Caco-2 (cell line): ENCODE measurements around the gene EID1. TPM values are rescaled to one million over a fixed set of nuclear protein-coding genes. Genes with fewer than 3 reads are reported as not detected.

ENCODE experiments used
- BruUV-seq: library from RNA; stranded (reverse); fragments of 400-500 nt; replicated peaks from 2 replicates; lab custom pipeline; 2021; lab: Mats Ljungman, UMichigan
- CTCF ChIA-PET: fragments of 300-600 bp; sonication (Branson Sonifier 250); formaldehyde crosslinking; loops from one replicate; lab custom pipeline; 2022; ENCODE audit warnings: antibody characterized with exemption; lab: Charles Lee
- POLR2A ChIA-PET: fragments of 300-600 bp; sonication (Branson Sonifier 250); formaldehyde crosslinking; loops from one replicate; lab custom pipeline; 2022; ENCODE audit warnings: antibody characterized with exemption; lab: Charles Lee
- DNase-seq, 2 experiments: peaks; one replicate each; pipeline versions ENCODE4 v3.0.0 to v3.0.0-alpha.2; 2020 to 2022
- H3K27me3 ChIP-seq: replicated peaks from 2 replicates; pipeline ENCODE4 v1.6.0; 2011; ENCODE audit warnings: low read length; ENCODE audit not compliant: control insufficient read depth, insufficient read depth
- H3K36me3 ChIP-seq: 2 replicates; pipeline ENCODE4 v1.5.1; 2011; ENCODE audit warnings: low read length; ENCODE audit not compliant: control insufficient read depth, insufficient read depth
- H3K4me1 ChIP-seq: fragments of 250-450 bp; sonication (Bioruptor Pico); 2 replicates; pipeline ENCODE4 v1.5.1; 2020; ENCODE audit warnings: mild to moderate bottlenecking
- H3K4me3 ChIP-seq: 2 replicates; pipeline ENCODE4 v1.5.1; 2011; ENCODE audit warnings: low read depth, mild to moderate bottlenecking, control low read depth, low read length
- H3K9me3 ChIP-seq: fragments of 250-450 bp; sonication (Bioruptor Pico); 2 replicates; pipeline ENCODE4 v1.5.1; 2020; ENCODE audit warnings: mild to moderate bottlenecking, moderate library complexity
- H3K27ac Mint-ChIP-seq: one replicate; pipeline ENCODE4 v1.8.0; 2022; ENCODE audit warnings: mixed read lengths; ENCODE audit not compliant: unreplicated experiment
- H3K27me3 Mint-ChIP-seq: one replicate; pipeline ENCODE4 v1.8.0; 2022; ENCODE audit warnings: mixed read lengths; ENCODE audit not compliant: insufficient read depth, unreplicated experiment
- H3K36me3 Mint-ChIP-seq: one replicate; pipeline ENCODE4 v1.8.0; 2022; ENCODE audit warnings: mild to moderate bottlenecking, mixed read lengths; ENCODE audit not compliant: insufficient read depth, unreplicated experiment
- H3K4me1 Mint-ChIP-seq: one replicate; pipeline ENCODE4 v1.8.0; 2022; ENCODE audit warnings: low read depth, mixed read lengths; ENCODE audit not compliant: unreplicated experiment
- H3K4me3 Mint-ChIP-seq: one replicate; pipeline ENCODE4 v1.8.0; 2022; ENCODE audit warnings: mild to moderate bottlenecking, moderate library complexity, mixed read lengths; ENCODE audit not compliant: unreplicated experiment
- H3K9me3 Mint-ChIP-seq: one replicate; pipeline ENCODE4 v1.8.0; 2022; ENCODE audit warnings: mixed read lengths; ENCODE audit not compliant: unreplicated experiment
- intact Hi-C: fragments of 100-400 bp; cut with micrococcal nuclease; formaldehyde crosslinking; loops from one replicate; pipeline ENCODE4 v1.10.0; 2022; ENCODE audit not compliant: unreplicated experiment
- total RNA-seq: library from RNA; stranded (reverse); gene quantifications from 2 replicates; pipeline ENCODE4 v1.2.3, GENCODE V29; 2022
- TF ChIP-seq, protein P1 (sequence below), 2 experiments: fragments of 200-600 bp in 1 of 2; IDR thresholded peaks; 1 replicate in 1 of 2; 2 replicates in 1 of 2; pipeline versions ENCODE4 v1.5.1 to v1.8.0; 2011 to 2022; ENCODE audit warnings: antibody characterized with exemption in 1 of 2, control low read depth in 1 of 2, inconsistent platforms in 1 of 2, low read depth in 1 of 2, low read length in 1 of 2, mild to moderate bottlenecking in 1 of 2, moderate library complexity in 1 of 2; ENCODE audit not compliant: insufficient read depth in 1 of 2, severe bottlenecking in 1 of 2, unreplicated experiment in 1 of 2

The EID1 gene
- total RNA-seq, 1 experiment from 2014 or later: 63.6 TPM

GRCh38 chr15:48925714-48926223 lies 47.8 kb downstream of the EID1 start:
- Histone ChIP-seq H3K4me3 (no peak overlapping the region), H3K27me3 (no peaks in the 10 kb centered on the region), H3K4me1 (no peaks in the 10 kb centered on the region), H3K9me3 (no peaks in the 10 kb centered on the region), H3K36me3 (no peaks in the 10 kb centered on the region)
- Mint-ChIP-seq H3K27me3 (peaks cover 14% of the 10 kb centered on the region), H3K4me1 (no peaks in the 10 kb centered on the region), H3K36me3 (no peaks in the 10 kb centered on the region), H3K4me3 (no peak overlapping the region), H3K27ac (no peak overlapping the region), H3K9me3 (no peaks in the 10 kb centered on the region)
- CTCF ChIA-PET: no interaction called here
- POLR2A ChIA-PET: no interaction called here
- BruUV-seq: no TSS peak
- TF ChIP-seq, protein P1, sequence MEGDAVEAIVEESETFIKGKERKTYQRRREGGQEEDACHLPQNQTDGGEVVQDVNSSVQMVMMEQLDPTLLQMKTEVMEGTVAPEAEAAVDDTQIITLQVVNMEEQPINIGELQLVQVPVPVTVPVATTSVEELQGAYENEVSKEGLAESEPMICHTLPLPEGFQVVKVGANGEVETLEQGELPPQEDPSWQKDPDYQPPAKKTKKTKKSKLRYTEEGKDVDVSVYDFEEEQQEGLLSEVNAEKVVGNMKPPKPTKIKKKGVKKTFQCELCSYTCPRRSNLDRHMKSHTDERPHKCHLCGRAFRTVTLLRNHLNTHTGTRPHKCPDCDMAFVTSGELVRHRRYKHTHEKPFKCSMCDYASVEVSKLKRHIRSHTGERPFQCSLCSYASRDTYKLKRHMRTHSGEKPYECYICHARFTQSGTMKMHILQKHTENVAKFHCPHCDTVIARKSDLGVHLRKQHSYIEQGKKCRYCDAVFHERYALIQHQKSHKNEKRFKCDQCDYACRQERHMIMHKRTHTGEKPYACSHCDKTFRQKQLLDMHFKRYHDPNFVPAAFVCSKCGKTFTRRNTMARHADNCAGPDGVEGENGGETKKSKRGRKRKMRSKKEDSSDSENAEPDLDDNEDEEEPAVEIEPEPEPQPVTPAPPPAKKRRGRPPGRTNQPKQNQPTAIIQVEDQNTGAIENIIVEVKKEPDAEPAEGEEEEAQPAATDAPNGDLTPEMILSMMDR (IDR thresholded peaks at IDR 0.05; ENCODE audit: insufficient read depth in 1 of 2, low read depth in 1 of 2, low read length in 1 of 2, severe bottlenecking in 1 of 2, unreplicated experiment in 1 of 2): no peak
- DNase-seq: no peak
- intact Hi-C loops: no loop called here

DNA sequence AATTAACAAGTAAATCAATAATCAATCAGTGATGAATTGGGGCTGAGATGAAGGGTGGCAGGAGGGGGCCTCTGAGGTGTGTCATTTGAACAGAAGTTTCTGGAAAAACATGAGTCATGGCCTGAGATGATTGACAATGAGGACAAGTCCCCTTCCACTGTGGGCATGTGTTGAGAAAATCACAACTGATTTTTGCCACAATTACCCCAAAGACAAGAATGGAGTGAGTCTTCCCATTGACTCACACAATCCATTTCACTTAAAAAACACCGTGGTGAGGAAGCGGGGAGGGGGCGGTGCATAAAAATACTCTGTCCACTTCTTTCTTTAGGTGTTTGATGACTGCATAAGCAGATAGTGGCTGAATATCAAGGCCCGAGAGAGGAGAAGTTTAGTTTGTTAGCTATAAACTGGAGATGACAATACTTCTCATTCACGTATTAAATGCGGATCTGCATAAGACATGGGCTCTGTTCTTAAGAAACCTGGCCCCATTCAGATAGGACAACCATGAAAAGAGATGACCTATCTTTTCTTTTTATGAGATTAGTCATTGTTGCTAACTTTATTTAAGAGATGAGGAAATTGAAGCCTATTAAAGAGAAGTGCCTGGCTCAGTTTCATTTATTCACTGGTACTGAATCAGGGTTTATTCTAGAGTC lies 51.1 kb downstream of the EID1 start:
- CTCF ChIA-PET: no interaction called here
- intact Hi-C loops: no loop called here
- no peak for DNase-seq
- POLR2A ChIA-PET: no interaction called here
- H3K27ac Mint-ChIP-seq: no peak overlapping the region
- no peaks in the 10 kb centered on the region for H3K4me1 Mint-ChIP-seq
- H3K4me3 Mint-ChIP-seq: no peak overlapping the region
- H3K9me3 Mint-ChIP-seq: no peaks in the 10 kb centered on the region
- Histone ChIP-seq H3K36me3 (no peaks in the 10 kb centered on the region), H3K4me1 (no peaks in the 10 kb centered on the region), H3K4me3 (no peak overlapping the region), H3K27me3 (no peaks in the 10 kb centered on the region), H3K9me3 (no peaks in the 10 kb centered on the region)
- BruUV-seq: no TSS peak
- TF ChIP-seq, protein P1 (IDR thresholded peaks at IDR 0.05; ENCODE audit: insufficient read depth in 1 of 2, low read depth in 1 of 2, low read length in 1 of 2, severe bottlenecking in 1 of 2, unreplicated experiment in 1 of 2): no peak
- H3K27me3 Mint-ChIP-seq: peaks cover 21% of the 10 kb centered on the region
- H3K36me3 Mint-ChIP-seq: no peaks in the 10 kb centered on the region

GRCh38 chr15:48929661-48930060 lies 51.7 kb downstream of the EID1 start:
- Histone ChIP-seq H3K4me1 (no peaks in the 10 kb centered on the region), H3K36me3 (no peaks in the 10 kb centered on the region), H3K4me3 (no peak overlapping the region), H3K27me3 (no peaks in the 10 kb centered on the region), H3K9me3 (no peaks in the 10 kb centered on the region)
- DNase-seq: no peak
- Mint-ChIP-seq H3K36me3 (no peaks in the 10 kb centered on the region), H3K27me3 (peaks cover 21% of the 10 kb centered on the region), H3K27ac (no peak overlapping the region), H3K9me3 (no peaks in the 10 kb centered on the region), H3K4me1 (no peaks in the 10 kb centered on the region), H3K4me3 (no peak overlapping the region)
- no TSS peak for BruUV-seq
- CTCF ChIA-PET: no interaction called here
- TF ChIP-seq, protein P1 (IDR thresholded peaks at IDR 0.05; ENCODE audit: insufficient read depth in 1 of 2, low read depth in 1 of 2, low read length in 1 of 2, severe bottlenecking in 1 of 2, unreplicated experiment in 1 of 2): no peak
- intact Hi-C loops: no loop called here
- POLR2A ChIA-PET: no interaction called here

Other genes with a start within 250 kb of the EID1 start
- gene FBN1, start 232.4 kb upstream of the EID1 start, total RNA-seq: 0.21 and 0.43 TPM in 2 replicates
- 14.2 and 16.5 TPM in 2 replicates for gene CEP152, start 67.1 kb upstream of the EID1 start, total RNA-seq
- not detected in 2 replicates for gene SHC4, start 85.8 kb downstream of the EID1 start, total RNA-seq
- gene SECISBP2L, start 168.3 kb downstream of the EID1 start, total RNA-seq: 27.9 and 29.7 TPM in 2 replicates